Suppressor macrophage treated with lipopolysaccharide for 1 hour (primary cell): ENCODE results near the gene MRPS18B.

Experiments used
- DNase-seq, 3 donors: peaks; one replicate each; pipeline ENCODE4 v3.0.0-alpha.2; 2020 to 2022

Gene MRPS18B

DNA sequence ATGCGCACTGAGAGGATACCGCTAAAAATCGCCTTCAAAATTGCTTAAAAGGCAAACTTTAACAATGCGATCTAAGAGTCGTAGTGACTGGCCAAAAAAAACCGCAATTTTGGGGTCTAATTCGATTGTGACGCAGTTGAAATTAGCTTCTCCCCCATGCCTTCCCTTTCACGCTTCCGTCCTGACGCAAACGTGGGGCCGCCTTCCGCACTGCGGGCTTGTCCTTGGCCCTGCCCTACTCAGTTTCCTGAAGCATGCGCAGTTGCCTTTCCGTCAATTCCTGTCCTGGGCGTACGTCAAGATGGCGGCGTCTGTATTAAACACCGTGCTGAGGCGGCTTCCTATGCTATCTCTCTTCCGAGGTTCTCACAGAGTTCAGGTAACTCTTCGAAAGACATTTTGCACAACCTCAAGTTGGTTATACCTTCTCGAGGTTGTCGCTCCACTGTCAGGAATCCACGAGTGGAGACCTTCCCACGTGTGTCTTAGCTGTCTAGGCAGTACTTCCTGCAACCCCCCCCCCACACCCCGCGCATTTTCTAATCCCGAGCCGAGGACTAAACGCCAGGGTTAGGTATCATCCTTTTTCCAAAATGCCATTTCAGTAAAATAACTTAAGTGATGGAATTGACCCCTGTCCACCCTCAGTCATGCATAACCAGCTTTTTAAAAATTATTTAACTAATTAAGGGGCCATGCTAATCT, at the start of gene MRPS18B:
Gene MRPS18B (plus strand): TSS at position 276 of the 705 bp plus-strand sequence. CDS start 26 bp downstream, at position 302.
- peak; percentile 97 to 99 (median 98) for DNase-seq

DNA sequence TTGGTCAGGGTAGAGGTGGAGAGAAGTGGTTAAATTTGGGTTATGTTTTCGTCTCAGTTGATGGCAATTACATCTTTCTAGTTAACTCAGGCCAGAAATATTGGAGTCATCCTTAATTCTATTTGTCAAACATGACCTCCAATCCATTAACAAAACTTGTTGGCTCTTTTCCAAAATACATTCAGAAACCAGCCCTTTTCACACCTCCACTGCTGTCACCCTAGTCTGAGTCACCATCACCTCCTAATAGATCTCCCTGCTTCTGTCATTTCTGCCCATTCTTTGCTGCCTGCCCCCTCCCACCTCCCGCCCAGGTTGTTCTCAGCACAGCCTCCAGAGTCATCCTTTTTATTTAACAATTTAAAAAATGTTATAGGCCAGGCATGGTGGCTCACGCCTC, 49.4 kb upstream of the MRPS18B start:
- no peak for DNase-seq

GRCh38 chr6:30570263-30570662, 47.4 kb upstream of the MRPS18B start:
- no peak for DNase-seq

- DNase-seq, result peak; percentile 53 to 63 (median 55)
Observed at GRCh38 chr6:30570740-30571074, 46.9 kb upstream of the MRPS18B start.

DNA sequence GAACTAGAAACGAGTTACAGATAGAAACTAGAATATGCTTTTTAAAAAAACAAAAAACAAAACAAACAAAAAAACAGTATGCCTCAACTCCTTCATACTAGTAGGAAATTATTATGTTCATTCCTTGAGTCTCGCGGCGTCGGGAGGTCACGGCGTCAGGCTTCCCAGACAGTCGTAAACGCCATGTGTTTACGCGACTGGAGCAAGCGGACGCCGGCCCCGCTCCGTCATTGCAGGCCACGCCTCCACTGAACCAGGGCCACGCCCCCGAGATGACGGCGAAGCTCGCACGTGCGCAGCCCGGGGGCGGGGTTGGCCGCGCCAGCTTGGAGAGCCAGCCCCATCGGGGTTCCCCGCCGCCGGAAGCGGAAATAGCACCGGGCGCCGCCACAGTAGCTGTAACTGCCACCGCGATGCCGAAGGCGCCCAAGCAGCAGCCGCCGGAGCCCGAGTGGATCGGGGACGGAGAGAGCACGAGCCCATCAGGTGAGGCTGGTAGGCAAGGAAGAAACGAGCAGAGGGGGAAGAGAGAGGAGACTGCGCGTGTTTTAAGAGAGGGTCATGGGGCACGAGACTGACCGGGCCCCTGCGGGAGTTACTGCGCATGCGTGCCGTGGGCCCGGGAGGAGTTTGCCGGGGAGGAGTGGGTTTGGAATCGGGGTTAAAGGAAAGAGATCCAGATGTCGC, 46.4 kb upstream of the MRPS18B start, which contains the start of gene ABCF1:
Gene ABCF1 (plus strand): TSS at position 368 of the 687 bp plus-strand sequence. CDS start 46 bp downstream, at position 414.
- peak; percentile 99 to 100 (median 100) for DNase-seq

DNA sequence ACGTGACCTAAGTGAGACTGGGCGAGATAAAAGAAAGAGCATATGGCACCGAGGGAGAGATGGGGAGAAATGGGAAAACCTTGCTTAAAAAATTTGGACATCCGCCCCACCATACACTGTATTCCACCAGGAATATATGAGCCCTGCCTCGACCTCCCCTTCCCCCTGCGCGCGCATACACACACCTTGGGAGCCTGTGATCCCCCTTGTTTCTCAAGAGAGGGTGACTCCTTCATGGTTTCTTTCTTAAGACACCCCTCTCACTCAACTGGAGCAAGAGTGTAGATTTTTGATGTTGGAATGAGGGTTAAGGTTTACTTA, 45.9 kb upstream of the MRPS18B start:
- peak in 1 of 3 donors; percentile 26 for DNase-seq

GRCh38 chr6:30572148-30572547, 45.5 kb upstream of the MRPS18B start:
- DNase-seq, result no peak

DNA sequence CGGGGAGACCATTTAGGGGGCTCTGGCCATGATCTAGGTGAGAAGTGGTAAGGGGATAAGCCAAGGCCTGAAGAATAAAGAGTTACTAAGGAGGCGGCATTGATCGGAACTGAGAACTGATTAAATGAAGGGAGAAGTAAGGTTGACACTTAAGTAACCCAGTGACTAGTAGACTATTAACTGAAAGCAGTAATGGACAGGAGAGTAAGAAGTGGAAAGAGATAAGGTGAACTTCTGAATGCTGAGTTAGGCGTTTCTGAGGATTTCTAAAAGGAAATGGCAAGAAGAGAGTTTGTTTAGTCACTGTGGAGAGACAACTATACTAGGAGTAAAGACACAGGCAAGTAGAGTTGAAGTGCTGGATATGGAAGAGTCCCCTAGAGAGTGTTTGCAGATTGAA, 44.5 kb upstream of the MRPS18B start:
- no peak for DNase-seq

GRCh38 chr6:30578051-30578450, 39.6 kb upstream of the MRPS18B start:
- DNase-seq, result no peak

GRCh38 chr6:30583921-30584320, 33.7 kb upstream of the MRPS18B start:
- DNase-seq, result no peak

DNA sequence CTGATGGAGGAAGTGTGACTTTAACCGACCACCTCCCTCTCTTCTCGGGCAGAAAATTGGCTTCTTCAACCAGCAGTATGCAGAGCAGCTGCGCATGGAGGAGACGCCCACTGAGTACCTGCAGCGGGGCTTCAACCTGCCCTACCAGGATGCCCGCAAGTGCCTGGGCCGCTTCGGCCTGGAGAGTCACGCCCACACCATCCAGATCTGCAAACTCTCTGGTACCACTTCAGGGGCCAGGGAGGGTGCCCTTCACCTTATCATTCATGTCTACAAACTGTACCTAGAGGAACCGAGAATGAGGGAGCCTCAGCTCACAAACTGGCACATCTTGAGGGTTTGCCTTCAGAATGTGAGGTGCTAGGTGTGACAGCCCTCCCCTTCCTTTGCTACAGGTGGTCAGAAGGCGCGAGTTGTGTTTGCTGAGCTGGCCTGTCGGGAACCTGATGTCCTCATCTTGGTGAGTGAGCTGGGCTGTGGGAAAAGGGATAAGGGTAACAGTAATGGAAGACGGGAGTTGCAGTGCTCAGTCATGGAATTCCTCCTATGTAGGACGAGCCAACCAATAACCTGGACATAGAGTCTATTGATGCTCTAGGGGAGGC, 27.8 kb upstream of the MRPS18B start:
- no peak for DNase-seq

- no peak for DNase-seq
Observed at GRCh38 chr6:30590509-30590908, 27.1 kb upstream of the MRPS18B start.

- DNase-seq, result no peak
Observed at GRCh38 chr6:30591008-30591407, 26.6 kb upstream of the MRPS18B start.

DNA sequence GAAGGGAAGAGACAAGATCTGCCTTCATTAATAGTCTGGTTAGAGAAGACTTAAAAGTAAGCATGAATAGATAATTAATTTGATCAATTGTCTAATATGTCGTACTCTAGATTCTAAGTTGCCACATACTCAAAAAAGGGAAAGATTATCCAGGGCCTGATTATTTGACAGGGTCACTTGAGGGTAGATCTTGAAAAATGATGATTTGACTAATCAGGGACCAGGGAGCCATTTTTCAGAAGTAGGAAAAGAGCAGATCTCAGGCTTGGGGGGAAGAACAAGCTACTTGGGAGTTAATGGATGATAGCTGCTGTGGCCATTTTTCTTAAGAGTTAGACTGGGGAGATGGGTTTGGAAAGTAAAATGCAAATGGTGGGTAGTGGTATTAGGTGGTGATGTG, 25.4 kb upstream of the MRPS18B start:
- DNase-seq, result no peak

GRCh38 chr6:30597315-30598144, 20.1 kb upstream of the MRPS18B start:
- peak; percentile 81 to 86 (median 86) for DNase-seq

DNA sequence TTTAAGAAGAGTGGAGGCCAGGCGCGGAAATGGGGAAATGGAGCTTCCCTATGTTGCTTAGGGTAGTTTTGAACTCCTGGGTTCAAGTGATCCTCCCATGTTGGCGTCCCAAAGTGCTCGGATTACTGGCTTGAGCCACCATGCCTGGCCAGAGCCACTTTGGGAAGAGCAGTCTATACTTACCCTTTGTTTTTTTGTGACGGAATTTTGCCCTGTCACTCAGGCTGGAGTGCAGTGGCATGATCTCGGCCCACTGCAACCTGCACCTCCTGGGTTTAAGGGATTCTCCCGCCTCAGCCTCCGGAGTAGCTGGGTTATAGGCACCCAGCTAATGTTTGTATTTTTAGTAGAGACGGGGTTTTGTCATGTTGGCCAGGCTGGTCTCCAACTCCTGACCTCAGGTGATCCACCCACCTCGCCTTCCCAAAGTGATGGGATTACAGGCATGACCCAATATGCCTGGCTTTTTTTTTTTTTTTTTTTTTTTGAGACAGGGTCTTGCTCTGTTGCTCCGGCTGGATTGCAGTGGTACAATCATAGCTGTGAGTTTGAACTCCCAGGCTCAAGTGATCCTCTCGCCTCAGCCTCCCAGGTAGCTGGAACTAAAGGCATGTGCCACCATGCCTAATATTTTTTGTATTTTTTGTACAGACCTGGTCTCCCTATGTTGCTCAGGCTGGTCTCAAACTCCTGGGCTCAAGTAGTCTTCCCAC, 18.6 kb upstream of the MRPS18B start:
- no peak for DNase-seq

DNA sequence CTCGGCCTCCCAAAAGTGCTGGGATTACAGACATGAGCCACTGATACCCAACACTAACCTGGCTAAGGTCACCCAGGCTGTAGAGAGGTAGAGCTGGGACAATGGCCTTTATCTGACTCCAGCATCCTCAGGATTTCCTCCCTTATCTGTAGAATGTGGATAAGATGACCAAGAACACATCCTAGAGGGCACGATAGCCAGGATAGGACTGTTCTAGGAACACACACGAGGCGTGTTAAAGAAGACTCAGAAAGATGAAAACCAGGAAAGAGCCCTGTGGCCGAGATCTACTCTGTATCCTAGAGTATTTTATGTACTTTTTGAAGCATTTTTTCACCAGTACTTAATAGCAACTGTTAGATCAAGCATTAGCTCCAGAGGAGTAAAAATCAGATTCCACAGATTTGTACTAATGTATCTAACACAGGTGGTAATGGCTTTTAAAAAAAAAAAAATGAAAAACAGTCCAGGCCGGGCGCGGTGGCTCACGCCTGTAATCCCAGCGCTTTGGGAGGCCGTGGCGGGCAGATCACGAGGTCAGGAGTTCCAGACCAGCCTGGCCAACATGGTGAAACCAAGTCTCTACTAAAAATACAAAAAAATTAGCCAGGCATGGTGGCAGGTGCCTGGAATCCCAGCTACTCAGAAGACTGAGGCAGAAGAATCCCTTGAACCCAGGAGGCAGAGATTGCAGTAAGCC, 17.9 kb upstream of the MRPS18B start:
- DNase-seq, result no peak

- no peak for DNase-seq
Observed at GRCh38 chr6:30600451-30600961, 17.1 kb upstream of the MRPS18B start.

GRCh38 chr6:30601436-30601814, 16.2 kb upstream of the MRPS18B start:
- no peak for DNase-seq

GRCh38 chr6:30601815-30602641, 15.6 kb upstream of the MRPS18B start:
- no peak for DNase-seq

GRCh38 chr6:30603961-30604360, 13.7 kb upstream of the MRPS18B start:
- no peak for DNase-seq
